Fibroblast of lung (primary cell): ENCODE measurements around the gene IGDCC3. TPM values are rescaled to one million over a fixed set of nuclear protein-coding genes. Genes with fewer than 3 reads are reported as not detected.

Experiments
- DNase-seq, 2 donors: peaks; one replicate each; pipeline versions ENCODE4 v3.0.0 to v3.0.0-alpha.2; 2010; ENCODE audit warnings: low read depth in 2 of 2
- H2AFZ ChIP-seq: 2 replicates; pipeline ENCODE4 v1.5.1; 2012; ENCODE audit warnings: low read length, control low read depth, inconsistent platforms
- H3K27ac ChIP-seq: 2 replicates; pipeline ENCODE4 v1.5.1; 2011; ENCODE audit warnings: low read length, control low read depth; ENCODE audit not compliant: insufficient read depth
- H3K27me3 ChIP-seq: 2 replicates; pipeline ENCODE4 v1.5.1; 2011; ENCODE audit warnings: mild to moderate bottlenecking, low read length; ENCODE audit not compliant: control insufficient read depth, insufficient read depth
- H3K36me3 ChIP-seq: 2 replicates; pipeline ENCODE4 v1.5.1; 2011; ENCODE audit warnings: low read length; ENCODE audit not compliant: control insufficient read depth, insufficient read depth
- H3K4me1 ChIP-seq: 2 replicates; pipeline ENCODE4 v1.5.1; 2011; ENCODE audit warnings: low read length; ENCODE audit not compliant: control insufficient read depth, insufficient read depth; ENCODE audit errors: extremely low read depth
- H3K4me2 ChIP-seq: 2 replicates; pipeline ENCODE4 v1.5.1; 2011; ENCODE audit warnings: low read length, control low read depth; ENCODE audit not compliant: insufficient read depth; ENCODE audit errors: extremely low read depth
- H3K4me3 ChIP-seq, 4 experiments: fragments of 200-600 bp in 1 of 4; sonication (generic) in 1 of 4; replicated peaks in 1 of 4; 2 replicates each; pipeline ENCODE4 v1.5.1; 2011 to 2016; ENCODE audit warnings: low read length in 4 of 4, low read depth in 3 of 4, mild to moderate bottlenecking in 3 of 4, control low read depth in 2 of 4, inconsistent platforms in 1 of 4, mixed read lengths in 1 of 4; ENCODE audit not compliant: insufficient read depth in 1 of 4; ENCODE audit errors: control extremely low read depth in 1 of 4
- H3K79me2 ChIP-seq: 2 replicates; pipeline ENCODE4 v1.5.1; 2012; ENCODE audit warnings: mild to moderate bottlenecking, low read length, inconsistent platforms; ENCODE audit not compliant: control insufficient read depth, insufficient read depth
- H3K9ac ChIP-seq: 2 replicates; pipeline ENCODE4 v1.5.1; 2011; ENCODE audit warnings: mild to moderate bottlenecking, low read length, control low read depth; ENCODE audit not compliant: insufficient read depth
- H3K9me3 ChIP-seq: 2 replicates; pipeline ENCODE4 v1.5.1; 2012; ENCODE audit warnings: low read depth, low read length; ENCODE audit not compliant: control insufficient read depth, insufficient read depth
- H4K20me1 ChIP-seq: 2 replicates; pipeline ENCODE4 v1.5.1; 2011; ENCODE audit warnings: low read length; ENCODE audit not compliant: control insufficient read depth, insufficient read depth; ENCODE audit errors: extremely low read depth
- CTCF ChIP-seq, 2 donors: IDR thresholded peaks in 1 of 2; conservative IDR thresholded peaks in 1 of 2; 1 replicate in 1 of 2; 2 replicates in 1 of 2; pipeline ENCODE4 v1.5.1; 2011 to 2012; ENCODE audit warnings: low read length in 2 of 2, control low read depth in 1 of 2, inconsistent platforms in 1 of 2, low read depth in 1 of 2, mild to moderate bottlenecking in 1 of 2
- EZH2 ChIP-seq: IDR thresholded peaks from 2 replicates; pipeline ENCODE4 v1.5.1; 2012; ENCODE audit warnings: low read length, control low read depth, mild to moderate bottlenecking; ENCODE audit errors: missing control alignments
- polyA plus RNA-seq, 2 donors: library from polyadenylated mRNA; depleted of rRNA in 1 of 2; stranded (reverse) in 1 of 2; unstranded in 1 of 2; fragments of >200 nt; gene quantifications; 2 replicates each; pipeline ENCODE4 v1.2.1, GENCODE V29; 2011 to 2012; ENCODE audit warnings: missing spikeins in 1 of 2
- total RNA-seq: library from RNA; depleted of rRNA; stranded (reverse); fragments of >200 nt; gene quantifications from 2 replicates; pipeline ENCODE4 v1.2.1, GENCODE V29; 2014

Gene IGDCC3
- total and polyA plus RNA-seq, 2 donors (not counting 1 experiment from before 2014, with no cell fraction given), result 0.15 TPM; not detected in 1

GRCh38 chr15:65386886-65387285 is 9.1 kb upstream of the IGDCC3 start:
- no peak overlapping the region for H3K27ac ChIP-seq
- no peaks in the 10 kb centered on the region for H4K20me1 ChIP-seq
- H3K36me3 ChIP-seq, result no peaks in the 10 kb centered on the region
- H3K4me1 ChIP-seq, result peaks cover 3% of the 10 kb centered on the region
- TF ChIP-seq EZH2 (no peak), CTCF (conservative IDR thresholded peaks at IDR 0.05 in 1 of 2, IDR thresholded peaks at IDR 0.05 in 1 of 2; ENCODE audit: low read depth in 1 of 2, low read length in 2 of 2) (no peak)
- no peak overlapping the region for H3K4me3 ChIP-seq
- DNase-seq, result no peak
- H3K27me3 ChIP-seq, result peaks cover 13% of the 10 kb centered on the region
- no peaks in the 10 kb centered on the region for H3K9me3 ChIP-seq
- no peak overlapping the region for H2AFZ ChIP-seq
- H3K9ac ChIP-seq, result no peak overlapping the region
- no peaks in the 10 kb centered on the region for H3K79me2 ChIP-seq
- H3K4me2 ChIP-seq, result no peak overlapping the region

- H3K27ac ChIP-seq, result no peak overlapping the region
- no peak for DNase-seq
- H3K27me3 ChIP-seq, result peaks cover 10% of the 10 kb centered on the region
- no peak overlapping the region for H2AFZ ChIP-seq
- H3K9ac ChIP-seq, result no peak overlapping the region
- no peak overlapping the region for H3K4me2 ChIP-seq
- no peak overlapping the region for H3K4me3 ChIP-seq
- TF ChIP-seq EZH2 (no peak), CTCF (conservative IDR thresholded peaks at IDR 0.05 in 1 of 2, IDR thresholded peaks at IDR 0.05 in 1 of 2; ENCODE audit: low read depth in 1 of 2, low read length in 2 of 2) (no peak)
- H3K79me2 ChIP-seq, result no peaks in the 10 kb centered on the region
- H3K4me1 ChIP-seq, result peaks cover 3% of the 10 kb centered on the region
- H4K20me1 ChIP-seq, result no peaks in the 10 kb centered on the region
- no peaks in the 10 kb centered on the region for H3K9me3 ChIP-seq
- no peaks in the 10 kb centered on the region for H3K36me3 ChIP-seq
Measured at GRCh38 chr15:65386376-65386775, 8.6 kb upstream of the IGDCC3 start.

GRCh38 chr15:65385870-65386258 is 8.1 kb upstream of the IGDCC3 start:
- Histone ChIP-seq H3K79me2 (no peaks in the 10 kb centered on the region), H3K4me3 (no peak overlapping the region), H4K20me1 (no peaks in the 10 kb centered on the region), H3K27me3 (peaks cover 10% of the 10 kb centered on the region), H3K4me1 (peaks cover 3% of the 10 kb centered on the region), H3K27ac (no peak overlapping the region), H3K9me3 (no peaks in the 10 kb centered on the region), H3K9ac (no peak overlapping the region), H2AFZ (no peak overlapping the region), H3K36me3 (no peaks in the 10 kb centered on the region), H3K4me2 (no peak overlapping the region)
- TF ChIP-seq EZH2 (no peak), CTCF (conservative IDR thresholded peaks at IDR 0.05 in 1 of 2, IDR thresholded peaks at IDR 0.05 in 1 of 2; ENCODE audit: low read depth in 1 of 2, low read length in 2 of 2) (no peak)
- DNase-seq, result no peak
